Pancreas (tissue), 10 donors: ENCODE measurements around the gene SPTLC1. TPM values are rescaled to one million over a fixed set of nuclear protein-coding genes. Genes with fewer than 3 reads are reported as not detected.

ENCODE experiments used
- ATAC-seq, 4 donors: fragments of 200-7000 bp; cut with Tn5 transposase; one replicate each; pipeline versions ENCODE4 v1.8.0 to v1.9.1; 2020; ENCODE audit warnings: mild to moderate bottlenecking in 4 of 4, moderate library complexity in 4 of 4
- DNase-seq, 6 donors: peaks; one replicate each; pipeline ENCODE4 v3.0.0-alpha.2; 2020
- FAIRE-seq: peaks from 2 replicates; lab custom pipeline; 2012; peaks lifted over from hg19 to GRCh38; lab: Jason Lieb, UNC
- H3K27ac ChIP-seq, 4 donors: fragments of 200-600 bp; sonication (generic); 1 replicate in 3 of 4; 2 replicates in 1 of 4; pipeline versions ENCODE4 v1.5.0 to v1.8.0; 2020
- H3K27me3 ChIP-seq, 4 donors: fragments of 200-600 bp; one replicate each; pipeline ENCODE4 v1.8.0; 2021
- H3K36me3 ChIP-seq, 3 donors: fragments of 200-600 bp; sonication (generic) in 1 of 3; one replicate each; pipeline versions ENCODE4 v1.5.0 to v1.8.0; 2020 to 2021
- H3K4me1 ChIP-seq, 3 donors: fragments of 200-600 bp; one replicate each; pipeline ENCODE4 v1.8.0; 2021
- H3K4me3 ChIP-seq, 4 donors: fragments of 200-600 bp; sonication (generic) in 2 of 4; one replicate each; pipeline versions ENCODE4 v1.5.0 to v1.8.0; 2020 to 2021
- H3K9me3 ChIP-seq, 4 donors: fragments of 200-600 bp; one replicate each; pipeline ENCODE4 v1.8.0; 2021
- CTCF ChIP-seq, 4 donors: fragments of 200-600 bp; sonication (generic) in 3 of 4; IDR thresholded peaks; one replicate each; pipeline versions ENCODE4 v1.5.0 to v1.8.0; 2021; ENCODE audit warnings: antibody characterized with exemption in 4 of 4
- WGBS, 2 donors: extraction: QIAGEN DNeasy Blood & Tissue Kit; methylation state at CpG; one replicate each; pipeline ENCODE4 v1.1.7; 2013; 5-methylcytosine and 5-hydroxymethylcytosine counted together
- intact Hi-C, 3 donors: fragments of 100-400 bp; cut with DNase I; formaldehyde crosslinking; loops; one replicate each; pipeline versions ENCODE4 v1.11.1 to v1.14.2; 2022
- polyA plus RNA-seq, 2 donors: library from polyadenylated mRNA; stranded (reverse); fragments of 200-250 nt; gene quantifications; one replicate each; pipeline ENCODE4 v1.2.3, GENCODE V29; 2013
- total RNA-seq, 6 donors: library from RNA; stranded (reverse); fragmentation: NEBNext Ultra II Directional in 4 of 6; extraction: Animal tissue kit (Norgen Biotek cat#: 25700) in 4 of 6; gene quantifications; one replicate each; pipeline versions ENCODE4 v1.2.1 to v1.2.4, GENCODE V29; 2021 to 2023
- donor health status: healthy with polysubstance abuse.
- donor health status: DM: no; HTN: no; CAD: no; lungs with moderate emphysema.
- donor health status: DM: no; HTN: no; CAD: no.
- donor health status: control.
- donor health status: control.
- donor health status: Bipolar disorder and iron deficiency.
- donor health status: DM: yes; HTN: yes; CAD: no.
- donor health status: DM: no; HTN: no; CAD: no.
- donor health status: DM: no; HTN: no; CAD: no.
- donor health status: DM: yes; HTN: yes; CAD: no.

Gene SPTLC1
- total and polyA plus RNA-seq, 8 donors: 13.0 to 36.0 (median 25.0) TPM

DNA sequence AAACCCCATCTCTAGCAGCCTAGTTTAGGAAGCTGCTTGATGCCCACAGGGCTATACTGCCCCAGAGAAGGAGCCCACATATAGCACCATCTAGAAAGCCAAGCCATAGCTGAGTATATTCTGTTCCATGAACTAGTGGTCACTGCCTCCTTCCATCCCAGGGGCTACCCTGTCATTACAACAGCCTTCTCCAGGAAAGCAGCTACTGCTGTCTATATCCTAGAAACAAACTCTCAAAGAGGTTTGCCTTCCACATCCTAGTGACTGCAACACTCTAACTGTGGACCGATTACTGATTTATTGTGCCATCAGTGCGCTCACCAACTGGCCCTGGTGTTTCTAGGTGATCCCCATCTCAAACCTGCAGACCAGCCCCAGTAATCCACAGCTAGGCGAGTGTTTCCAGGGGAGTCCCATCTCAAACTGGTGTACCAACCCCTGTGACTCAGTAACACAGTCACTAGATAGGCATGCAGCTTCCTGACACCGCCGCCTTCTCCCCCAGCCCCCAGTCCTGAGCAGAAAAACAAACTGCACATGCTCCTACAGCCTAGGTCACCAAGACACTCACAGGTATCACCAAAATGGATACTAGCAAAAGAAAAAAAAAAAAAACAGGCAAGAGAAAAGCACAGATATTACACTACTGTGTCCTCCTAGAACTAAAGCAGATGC, 14.8 kb downstream of the SPTLC1 start:
- no peak for DNase-seq
- no peak overlapping the region for H3K27ac ChIP-seq
- no peaks in the 10 kb centered on the region for H3K4me1 ChIP-seq
- no peak for TF ChIP-seq CTCF (IDR thresholded peaks at IDR 0.05)
- no peaks in the 10 kb centered on the region for H3K27me3 ChIP-seq
- H3K4me3 ChIP-seq: no peak overlapping the region
- H3K36me3 ChIP-seq: no peaks in the 10 kb centered on the region
- no peaks in the 10 kb centered on the region for H3K9me3 ChIP-seq
- 98 to 99% methylated on average over 5 of the region's 5 CpGs for WGBS, 2 donors
- no peak for FAIRE-seq
- intact Hi-C loops: no loop called here
- ATAC-seq: peak in 1 of 4 donors; percentile 28

DNA sequence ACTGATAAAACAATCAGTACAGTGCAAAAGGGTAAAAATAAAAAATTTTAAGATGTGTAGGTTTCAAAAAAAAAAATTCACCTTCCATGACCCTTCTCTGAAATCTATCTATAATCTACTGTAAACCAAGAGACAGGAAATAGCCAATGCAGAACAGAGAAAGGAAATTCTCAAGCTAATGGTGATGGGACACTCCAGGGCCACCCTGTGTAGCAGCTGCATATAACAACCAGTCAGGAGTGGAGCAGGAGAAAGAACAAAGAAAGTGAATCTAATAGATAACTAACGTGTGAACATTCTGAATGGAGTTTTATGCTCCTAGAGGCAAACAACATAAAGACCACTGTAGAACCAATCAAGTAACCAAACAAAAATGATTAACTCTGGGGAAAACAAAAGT, 16.6 kb downstream of the SPTLC1 start:
- Histone ChIP-seq H3K27ac (peak overlapping the region in 1 of 4 donors; percentile 13), H3K4me1 (no peaks in the 10 kb centered on the region), H3K4me3 (peak overlapping the region in 2 of 4 donors; percentile 23 to 24), H3K36me3 (no peaks in the 10 kb centered on the region), H3K9me3 (no peaks in the 10 kb centered on the region), H3K27me3 (no peaks in the 10 kb centered on the region)
- intact Hi-C loops: no loop called here
- FAIRE-seq (no peak), DNase-seq (no peak), ATAC-seq (peak in 3 of 4 donors; percentile 24 to 43 (median 28))
- WGBS, 2 donors: 46 to 52% methylated on average over 1 of the region's 1 CpG
- no peak for TF ChIP-seq CTCF (IDR thresholded peaks at IDR 0.05)

GRCh38 chr9:92097997-92098482, 17.2 kb downstream of the SPTLC1 start:
- Histone ChIP-seq H3K4me1 (no peaks in the 10 kb centered on the region), H3K9me3 (no peaks in the 10 kb centered on the region), H3K27ac (peak overlapping the region in 2 of 4 donors; percentile 13 to 44), H3K36me3 (no peaks in the 10 kb centered on the region), H3K27me3 (no peaks in the 10 kb centered on the region), H3K4me3 (peak overlapping the region in 2 of 4 donors; percentile 23 to 24)
- FAIRE-seq (no peak), DNase-seq (peak; percentile 92 to 98 (median 95)), ATAC-seq (peak; percentile 91 to 98 (median 96))
- no peak for TF ChIP-seq CTCF (IDR thresholded peaks at IDR 0.05)
- intact Hi-C loops: no loop called here
- WGBS, 2 donors: 42 to 44% methylated on average over 26 of the region's 26 CpGs

DNA sequence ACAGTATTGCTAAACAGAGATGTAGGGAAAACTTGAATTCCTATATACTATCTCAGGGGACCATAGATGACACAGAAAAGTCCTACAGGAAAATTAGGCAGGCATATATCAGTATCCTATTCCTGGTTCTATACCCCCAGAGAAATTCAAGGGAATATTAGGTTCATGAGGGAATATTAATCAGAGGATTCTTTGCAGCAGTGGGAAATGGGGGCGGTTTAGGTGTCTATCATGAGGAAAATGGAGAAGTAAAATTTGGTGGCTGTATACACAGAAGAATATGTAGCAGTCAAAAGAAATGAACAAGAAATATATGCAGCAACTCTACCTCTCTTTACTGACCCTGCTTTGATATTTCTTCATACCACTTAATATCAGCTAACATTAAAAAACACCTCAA, 20.0 kb downstream of the SPTLC1 start:
- no peak for DNase-seq
- Histone ChIP-seq H3K36me3 (no peaks in the 10 kb centered on the region), H3K9me3 (no peaks in the 10 kb centered on the region), H3K27me3 (no peaks in the 10 kb centered on the region), H3K4me3 (no peak overlapping the region), H3K4me1 (no peaks in the 10 kb centered on the region), H3K27ac (no peak overlapping the region)
- intact Hi-C loops: no loop called here
- TF ChIP-seq CTCF (IDR thresholded peaks at IDR 0.05): no peak
- FAIRE-seq: no peak
- 100% methylated on average over 1 of the region's 1 CpG for WGBS, 2 donors
- ATAC-seq: no peak

GRCh38 chr9:92094655-92095054, 20.6 kb downstream of the SPTLC1 start:
- Histone ChIP-seq H3K36me3 (no peaks in the 10 kb centered on the region), H3K4me3 (no peak overlapping the region), H3K27me3 (no peaks in the 10 kb centered on the region), H3K9me3 (no peaks in the 10 kb centered on the region), H3K4me1 (no peaks in the 10 kb centered on the region), H3K27ac (no peak overlapping the region)
- DNase-seq: no peak
- no peak for FAIRE-seq
- TF ChIP-seq CTCF (IDR thresholded peaks at IDR 0.05): no peak
- WGBS, 2 donors: 91 to 92% methylated on average over 4 of the region's 4 CpGs
- intact Hi-C loops: no loop called here
- no peak for ATAC-seq
